HT-29 (cell line): Measurements from ENCODE around the gene BICRA. TPM values are rescaled to one million over a fixed set of nuclear protein-coding genes. Genes with fewer than 3 reads are reported as not detected.

Experiments
- DNase-seq: peaks from one replicate; pipeline ENCODE4 v3.0.0-alpha.2; 2015; ENCODE audit warnings: low spot score
- total RNA-seq: library from RNA; depleted of rRNA; stranded (reverse); fragments of >200 nt; shearing (Covaris generic); gene quantifications from 2 replicates; pipeline ENCODE4 v1.2.3, GENCODE V29; 2014

Gene BICRA
- total RNA-seq, 1 experiment from 2014 or later: 5.2 TPM

DNA sequence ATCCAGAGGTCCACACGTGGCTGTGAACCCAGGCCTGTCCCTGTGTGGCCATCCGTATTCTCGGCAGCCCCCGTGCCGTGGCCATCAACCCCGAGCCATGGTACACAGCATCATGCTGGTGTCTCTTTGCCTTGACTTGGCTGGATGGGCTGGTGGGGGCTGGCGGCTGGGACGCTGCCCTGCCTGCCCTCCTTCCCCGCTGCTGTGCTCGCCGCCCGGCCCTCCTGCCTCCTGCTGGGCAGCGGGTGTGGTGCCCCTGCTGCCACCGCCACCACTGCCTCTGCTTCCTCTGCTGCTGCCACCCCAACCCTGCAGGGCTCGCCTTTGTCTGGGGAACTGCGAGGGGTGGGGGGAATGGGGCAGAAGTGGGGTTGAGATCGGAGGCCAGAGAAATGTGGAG lies 84.6 kb downstream of the BICRA start:
- DNase-seq: no peak

- no peak for DNase-seq
These were observed 85.0 kb downstream of the BICRA start for GRCh38 chr19:47693903-47694302.

- no peak for DNase-seq
These were observed 85.7 kb downstream of the BICRA start for GRCh38 chr19:47694466-47695273.

DNA sequence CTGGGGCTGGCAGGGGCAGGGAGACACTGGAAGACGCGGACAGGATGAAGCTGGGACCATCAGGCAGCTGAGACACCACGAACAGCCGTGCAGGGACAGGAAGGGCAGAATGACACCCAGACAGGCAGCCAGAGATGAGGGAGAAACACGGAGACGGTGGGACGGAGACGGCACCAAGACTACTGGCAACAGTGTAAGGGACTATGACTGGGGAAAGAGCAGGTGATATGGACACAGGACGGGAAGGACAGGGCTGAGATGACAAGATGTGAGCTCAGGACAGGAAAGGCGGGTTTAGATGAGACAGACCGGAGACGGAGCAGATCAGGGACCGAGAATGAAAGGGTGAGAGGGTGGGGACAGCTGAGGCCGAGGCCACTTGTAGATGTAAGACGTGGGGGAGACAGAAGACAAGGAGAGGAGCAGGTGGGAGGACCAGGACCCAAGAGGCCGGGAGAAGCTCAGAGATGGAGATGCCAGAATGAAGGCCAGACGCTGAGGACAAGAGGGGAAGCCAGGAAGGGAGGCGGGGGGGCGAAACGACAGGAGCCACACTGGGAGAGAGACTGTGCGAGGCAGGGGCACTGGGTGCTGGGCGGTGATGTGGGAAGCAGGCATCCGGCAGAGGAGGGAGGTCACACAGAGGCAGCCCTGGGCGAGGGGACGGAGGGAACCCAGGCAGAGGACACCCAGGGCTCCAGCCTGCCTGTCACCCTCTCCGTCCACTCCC lies 86.8 kb downstream of the BICRA start:
- DNase-seq: no peak

- no peak for DNase-seq
These were observed 87.7 kb downstream of the BICRA start for GRCh38 chr19:47696635-47697034.

DNA sequence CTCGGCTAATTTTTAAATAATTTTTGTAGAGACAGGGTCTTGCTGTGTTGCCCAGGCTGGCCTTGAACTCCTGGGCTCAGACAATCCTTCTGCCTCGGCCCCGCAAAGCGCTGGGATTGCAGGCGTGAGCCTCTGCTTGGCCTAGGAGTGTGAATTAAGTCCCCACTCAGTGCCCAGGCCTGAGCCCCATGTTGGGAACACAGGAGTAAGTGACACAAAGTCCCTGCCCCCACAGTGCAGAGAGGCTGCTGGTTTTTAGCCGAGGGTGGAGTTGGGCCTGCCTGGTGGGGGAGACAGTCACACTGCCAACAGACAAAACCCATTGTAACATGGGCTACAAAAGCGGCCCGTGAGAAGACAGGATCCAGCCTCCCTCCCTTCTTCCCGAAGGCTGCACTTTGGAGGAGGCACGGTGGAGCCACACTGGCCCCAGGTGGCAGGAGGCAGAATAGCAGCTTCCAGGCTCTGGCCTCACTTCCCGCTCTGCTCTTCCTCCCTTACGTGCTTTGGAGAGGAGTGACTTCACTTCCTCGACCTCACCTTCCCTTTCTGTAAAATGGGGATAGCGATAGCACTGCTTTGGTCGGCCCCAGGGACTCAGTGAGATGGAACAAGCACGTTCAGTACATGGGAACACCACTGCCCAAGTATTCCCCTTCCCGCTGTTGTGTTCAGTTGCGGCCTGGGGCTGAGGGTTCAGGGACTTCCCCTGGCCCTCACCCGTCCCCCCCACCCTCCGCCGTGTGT lies 89.1 kb downstream of the BICRA start:
- DNase-seq: peak; percentile 96

DNA sequence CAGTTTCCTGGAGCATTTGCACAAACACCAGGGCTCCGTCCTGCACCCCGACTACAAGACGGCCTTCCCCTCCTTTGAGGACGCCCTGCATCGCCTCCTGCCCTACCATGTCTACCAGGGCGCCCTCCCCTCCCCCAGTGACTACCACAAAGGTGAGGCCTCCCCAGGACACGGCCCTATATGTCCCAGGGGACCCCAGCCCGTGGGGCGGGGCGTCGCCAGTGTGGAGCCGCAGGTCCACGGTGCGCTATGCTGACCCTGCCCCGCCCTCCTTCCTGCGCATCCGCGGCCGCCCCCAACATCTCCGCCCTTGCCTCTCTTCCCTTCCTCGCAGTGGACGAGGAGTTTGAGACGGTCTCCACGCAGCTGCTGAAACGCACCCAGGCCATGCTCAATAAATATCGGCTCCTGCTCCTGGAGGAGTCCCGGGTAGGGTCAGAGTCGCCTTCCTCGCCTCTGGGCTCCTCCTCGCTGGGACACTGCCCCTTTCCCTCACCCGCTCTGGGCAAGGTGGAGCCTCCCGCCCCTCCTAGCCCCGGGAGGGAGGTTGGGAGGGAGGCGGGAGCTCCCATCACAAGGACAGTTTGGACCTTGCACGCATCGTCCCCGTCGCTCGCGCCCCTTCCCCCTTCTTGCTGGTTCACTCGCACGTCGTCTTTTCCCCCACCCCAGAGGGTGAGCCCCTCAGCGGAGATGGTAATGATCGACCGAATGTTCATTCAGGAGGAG lies 89.9 kb downstream of the BICRA start:
- no peak for DNase-seq

DNA sequence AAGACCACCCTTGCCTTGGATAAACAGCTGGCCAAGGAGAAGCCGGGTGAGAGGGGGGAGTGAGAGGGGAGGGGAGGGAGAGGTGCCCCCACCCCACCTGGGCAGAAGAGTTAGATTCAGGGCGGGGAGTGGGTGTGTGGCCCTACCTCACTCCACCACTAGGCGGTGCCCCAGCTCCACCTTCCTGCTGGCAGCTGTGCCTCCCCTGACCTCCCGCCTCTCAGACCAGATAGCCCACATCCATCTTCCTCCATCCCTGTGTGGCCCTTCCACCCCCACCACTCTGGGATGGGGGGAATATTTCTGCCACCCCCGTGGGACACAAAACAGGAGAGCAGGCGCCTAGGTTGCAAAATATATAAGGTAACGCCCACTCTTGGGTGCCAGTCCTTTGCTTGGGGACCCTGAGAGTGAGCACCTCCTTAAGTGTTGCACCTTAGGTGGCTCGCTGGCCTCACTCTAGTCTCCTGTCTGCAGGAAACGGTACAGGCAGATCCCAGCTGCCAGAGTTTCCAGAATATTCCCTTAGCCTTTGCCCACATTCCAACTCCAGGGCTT lies 90.5 kb downstream of the BICRA start:
- DNase-seq: peak; percentile 81

DNA sequence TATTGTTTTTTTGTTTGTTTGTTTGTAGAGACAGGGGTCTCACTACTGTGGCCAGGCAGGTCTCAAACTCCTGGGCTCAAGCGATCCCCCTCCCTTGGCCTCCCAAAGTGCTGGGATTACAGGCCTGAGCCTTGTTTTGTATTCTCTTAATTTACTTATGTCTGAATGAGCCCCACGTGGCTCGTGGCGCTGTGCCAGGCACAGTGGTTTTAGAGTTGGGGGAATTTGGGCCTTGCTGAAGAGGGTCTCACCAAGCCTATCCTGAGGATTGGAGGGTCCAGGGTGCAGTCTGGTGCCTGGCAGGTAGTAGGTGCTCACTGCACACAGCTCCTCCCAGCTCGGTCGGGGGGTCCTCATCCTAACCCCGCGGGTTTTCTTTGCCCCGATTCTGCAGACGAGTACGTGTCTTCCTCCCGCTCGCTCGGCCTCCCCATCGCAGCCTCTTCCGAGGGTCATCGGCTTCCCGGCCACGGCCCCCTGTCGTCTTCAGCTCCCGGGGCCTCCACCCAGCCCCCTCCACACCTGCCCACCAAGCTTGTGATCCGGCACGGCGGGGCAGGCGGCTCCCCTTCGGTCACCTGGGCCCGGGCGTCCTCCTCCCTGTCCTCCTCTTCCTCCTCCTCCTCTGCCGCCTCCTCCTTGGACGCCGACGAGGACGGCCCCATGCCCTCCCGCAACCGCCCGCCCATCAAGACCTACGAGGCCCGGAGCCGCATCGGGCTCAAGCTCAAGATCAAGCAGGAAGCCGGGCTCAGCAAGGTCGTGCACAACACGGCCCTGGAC lies 92.2 kb downstream of the BICRA start:
- DNase-seq: no peak

DNA sequence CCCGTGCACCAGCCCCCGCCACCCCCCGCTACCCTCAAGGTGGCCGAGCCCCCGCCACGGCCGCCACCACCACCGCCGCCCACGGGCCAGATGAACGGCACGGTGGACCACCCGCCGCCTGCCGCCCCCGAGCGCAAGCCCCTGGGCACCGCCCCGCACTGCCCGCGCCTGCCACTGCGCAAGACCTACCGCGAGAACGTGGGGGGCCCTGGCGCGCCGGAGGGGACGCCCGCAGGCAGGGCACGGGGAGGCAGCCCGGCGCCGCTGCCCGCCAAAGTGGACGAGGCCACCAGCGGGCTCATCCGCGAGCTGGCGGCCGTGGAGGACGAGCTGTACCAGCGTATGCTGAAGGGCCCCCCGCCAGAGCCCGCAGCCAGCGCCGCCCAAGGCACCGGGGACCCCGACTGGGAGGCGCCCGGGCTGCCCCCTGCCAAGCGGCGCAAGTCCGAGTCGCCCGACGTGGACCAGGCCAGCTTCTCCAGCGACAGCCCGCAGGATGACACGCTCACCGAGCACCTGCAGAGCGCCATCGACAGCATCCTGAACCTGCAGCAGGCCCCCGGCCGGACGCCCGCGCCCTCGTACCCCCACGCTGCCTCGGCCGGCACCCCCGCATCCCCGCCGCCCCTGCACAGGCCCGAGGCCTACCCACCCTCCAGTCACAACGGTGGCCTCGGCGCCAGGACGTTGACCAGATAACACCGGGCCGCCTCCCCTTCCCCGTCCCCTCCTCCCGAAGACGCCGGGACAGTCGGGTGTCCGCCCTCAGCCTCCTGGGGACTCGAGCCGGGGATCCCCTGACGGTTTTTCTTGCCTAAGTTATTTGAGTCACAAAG lies 93.0 kb downstream of the BICRA start:
- no peak for DNase-seq

- DNase-seq: no peak
These were observed 93.7 kb downstream of the BICRA start for GRCh38 chr19:47702671-47703070.

DNA sequence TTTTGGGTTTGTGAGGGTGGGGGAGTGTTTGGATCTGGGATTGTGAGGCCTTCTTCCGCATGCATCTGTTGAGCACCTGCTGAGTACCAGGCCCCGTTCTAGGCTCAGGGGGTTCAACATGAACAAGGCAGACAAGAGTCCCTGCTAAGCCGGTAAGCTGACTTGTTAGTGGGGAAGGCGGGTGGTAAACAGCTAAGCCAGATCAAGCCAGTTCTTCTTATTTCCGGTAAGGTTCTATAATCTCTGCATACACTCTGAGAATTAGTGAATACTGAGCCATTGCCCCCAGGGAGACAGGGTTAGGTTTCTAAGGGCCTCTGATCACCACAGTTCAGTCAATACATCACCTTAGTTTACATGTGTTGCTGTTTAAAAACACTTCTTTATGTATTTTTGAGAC lies 94.4 kb downstream of the BICRA start:
- DNase-seq: no peak

- no peak for DNase-seq
These were observed 95.1 kb downstream of the BICRA start for GRCh38 chr19:47704024-47704423.

DNA sequence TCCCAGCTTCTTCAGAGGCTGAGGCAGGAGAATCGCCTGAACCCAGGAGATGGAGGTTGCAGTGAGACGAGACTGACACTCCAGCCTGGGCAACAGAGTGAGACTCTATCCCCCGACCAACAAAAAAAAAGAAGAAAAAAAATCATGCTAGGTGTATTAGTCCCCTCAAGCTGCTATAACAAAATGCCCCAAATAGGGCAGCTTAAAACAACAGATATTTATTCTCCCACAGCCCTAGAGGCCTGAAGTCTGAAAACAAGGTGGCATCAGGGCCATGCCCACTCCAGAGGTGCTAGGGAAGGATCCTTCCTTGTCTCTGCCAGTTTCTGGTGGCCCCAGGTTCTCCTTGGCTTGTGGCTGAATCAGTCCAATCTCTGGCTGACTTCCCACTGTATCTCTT lies 95.7 kb downstream of the BICRA start:
- DNase-seq: no peak

- DNase-seq: peak; percentile 97
These were observed 98.4 kb downstream of the BICRA start for GRCh38 chr19:47707135-47707925.

GRCh38 chr19:47711652-47712242 lies 102.8 kb downstream of the BICRA start:
- DNase-seq: no peak

DNA sequence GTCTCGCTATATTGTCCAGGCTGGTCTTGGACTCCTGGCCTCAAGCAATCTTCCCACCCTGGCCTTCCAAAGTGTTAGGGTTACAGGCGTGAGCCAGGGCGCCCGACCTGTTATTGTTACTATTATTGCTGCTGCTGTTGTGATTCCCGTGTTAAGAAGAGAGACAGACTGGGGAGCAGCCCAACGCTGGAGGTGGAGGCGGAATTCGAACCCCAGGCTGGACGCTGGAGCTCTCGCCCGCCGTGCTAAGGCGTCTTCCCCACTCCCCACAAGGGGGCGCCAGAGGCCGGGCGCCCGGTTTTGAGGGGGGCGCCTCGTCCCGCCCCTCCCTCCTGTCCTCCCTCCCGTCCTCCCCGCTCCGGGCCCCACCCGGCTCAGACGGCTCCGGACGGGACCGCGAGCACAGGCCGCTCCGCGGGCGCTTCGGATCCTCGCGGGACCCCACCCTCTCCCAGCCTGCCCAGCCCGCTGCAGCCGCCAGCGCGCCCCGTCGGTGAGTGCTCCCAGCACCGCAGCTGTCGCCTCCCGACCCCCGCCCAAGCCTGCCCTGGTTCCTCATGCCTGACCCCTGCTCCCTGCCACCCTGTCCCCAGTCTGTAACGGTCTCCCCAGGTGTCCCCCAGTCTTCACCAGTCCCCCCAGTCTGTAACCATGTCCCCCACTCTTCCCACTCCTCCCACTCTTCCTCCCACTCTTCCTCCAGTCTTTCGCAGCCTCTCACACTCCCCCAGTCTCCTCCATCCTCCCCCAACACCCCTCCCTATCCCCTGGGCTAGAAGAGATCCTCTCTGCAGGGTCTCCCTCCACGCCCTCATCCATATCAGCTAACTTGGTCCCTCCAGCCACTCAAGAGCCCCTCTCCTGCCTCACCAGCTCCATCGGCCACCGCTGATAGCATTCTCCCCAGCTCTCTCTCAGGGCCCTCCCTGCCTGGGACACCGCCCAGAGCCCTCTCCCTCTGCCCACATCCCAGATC lies 104.4 kb downstream of the BICRA start, which contains the start of gene EHD2:
Gene EHD2, plus strand, starts transcription at position 377 of the 976 bp plus-strand sequence. CDS start 3,191 bp downstream, outside the sequence.
- peak; percentile 75 for DNase-seq
